Measurements from ENCODE around the gene HOXA11.

HOXA11 gene

GRCh38 chr7:27205325-27206280 lies 20.6 kb upstream of the HOXA11 start:
- no peak overlapping the region for H3K4me3 ChIP-seq (ENCODE audit: low read depth, low read length)
- TF ChIP-seq, protein P1, sequence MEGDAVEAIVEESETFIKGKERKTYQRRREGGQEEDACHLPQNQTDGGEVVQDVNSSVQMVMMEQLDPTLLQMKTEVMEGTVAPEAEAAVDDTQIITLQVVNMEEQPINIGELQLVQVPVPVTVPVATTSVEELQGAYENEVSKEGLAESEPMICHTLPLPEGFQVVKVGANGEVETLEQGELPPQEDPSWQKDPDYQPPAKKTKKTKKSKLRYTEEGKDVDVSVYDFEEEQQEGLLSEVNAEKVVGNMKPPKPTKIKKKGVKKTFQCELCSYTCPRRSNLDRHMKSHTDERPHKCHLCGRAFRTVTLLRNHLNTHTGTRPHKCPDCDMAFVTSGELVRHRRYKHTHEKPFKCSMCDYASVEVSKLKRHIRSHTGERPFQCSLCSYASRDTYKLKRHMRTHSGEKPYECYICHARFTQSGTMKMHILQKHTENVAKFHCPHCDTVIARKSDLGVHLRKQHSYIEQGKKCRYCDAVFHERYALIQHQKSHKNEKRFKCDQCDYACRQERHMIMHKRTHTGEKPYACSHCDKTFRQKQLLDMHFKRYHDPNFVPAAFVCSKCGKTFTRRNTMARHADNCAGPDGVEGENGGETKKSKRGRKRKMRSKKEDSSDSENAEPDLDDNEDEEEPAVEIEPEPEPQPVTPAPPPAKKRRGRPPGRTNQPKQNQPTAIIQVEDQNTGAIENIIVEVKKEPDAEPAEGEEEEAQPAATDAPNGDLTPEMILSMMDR (IDR thresholded peaks at IDR 0.05; ENCODE audit: control insufficient read depth, extremely low read depth, insufficient read depth), result no peak
- DNase-seq (ENCODE audit: low read depth), result no peak

- no peak overlapping the region for H3K4me3 ChIP-seq (ENCODE audit: low read depth, low read length)
- TF ChIP-seq, protein P1 (IDR thresholded peaks at IDR 0.05; ENCODE audit: control insufficient read depth, extremely low read depth, insufficient read depth), result no peak
- no peak for DNase-seq (ENCODE audit: low read depth)
These were observed 19.9 kb upstream of the HOXA11 start for GRCh38 chr7:27204851-27205322.

GRCh38 chr7:27203964-27204594 lies 19.0 kb upstream of the HOXA11 start:
- no peak overlapping the region for H3K4me3 ChIP-seq (ENCODE audit: low read depth, low read length)
- TF ChIP-seq, protein P1 (IDR thresholded peaks at IDR 0.05; ENCODE audit: control insufficient read depth, extremely low read depth, insufficient read depth), result no peak
- DNase-seq (ENCODE audit: low read depth), result no peak

GRCh38 chr7:27203365-27203953 lies 18.4 kb upstream of the HOXA11 start:
- no peak for DNase-seq (ENCODE audit: low read depth)
- TF ChIP-seq, protein P1 (IDR thresholded peaks at IDR 0.05; ENCODE audit: control insufficient read depth, extremely low read depth, insufficient read depth), result no peak
- H3K4me3 ChIP-seq (ENCODE audit: low read depth, low read length), result no peak overlapping the region

- TF ChIP-seq, protein P1 (IDR thresholded peaks at IDR 0.05; ENCODE audit: control insufficient read depth, extremely low read depth, insufficient read depth), result no peak
- H3K4me3 ChIP-seq (ENCODE audit: low read depth, low read length), result no peak overlapping the region
These were observed 17.8 kb upstream of the HOXA11 start for GRCh38 chr7:27202862-27203134.

DNA sequence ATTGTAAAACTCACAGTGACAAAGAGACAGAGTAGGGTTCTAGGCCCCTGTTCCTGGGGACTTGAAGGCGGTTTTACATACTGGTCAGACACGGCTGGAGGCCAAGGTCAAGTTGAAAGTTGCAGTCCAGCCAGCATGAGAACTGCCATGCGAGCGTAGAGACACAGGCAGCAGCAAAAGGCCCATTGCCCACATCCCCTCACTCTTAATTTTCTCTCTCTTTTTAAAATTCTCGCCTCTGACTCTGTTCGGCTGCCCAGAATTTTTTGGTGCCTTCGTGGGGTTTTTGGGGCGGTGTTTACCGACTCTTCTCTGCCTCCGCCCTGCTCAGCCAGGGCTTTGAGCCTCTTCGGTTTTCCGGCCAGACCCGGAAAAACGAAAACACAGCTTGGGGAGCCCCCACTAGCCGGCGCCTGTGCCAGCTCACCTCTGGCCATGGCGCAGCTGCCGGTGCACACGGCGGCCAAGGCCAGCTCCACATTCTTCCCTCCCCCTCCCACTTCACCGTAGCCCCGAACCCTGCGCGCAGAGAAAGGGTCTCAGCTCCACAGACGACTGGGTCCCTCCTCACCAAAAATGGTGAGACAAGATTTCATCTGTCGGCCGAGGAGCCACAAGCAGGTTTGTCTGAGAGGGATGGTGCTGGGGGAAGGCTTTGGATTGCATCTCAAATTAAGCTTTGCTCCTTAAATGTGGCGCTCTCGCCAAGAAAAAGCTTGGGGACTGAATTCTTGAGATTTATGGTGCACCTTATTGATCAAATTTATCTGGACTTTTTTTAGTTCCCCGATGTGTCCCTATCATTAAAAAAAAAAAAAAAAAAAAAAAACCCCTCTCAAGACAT lies 17.2 kb upstream of the HOXA11 start:
- DNase-seq (ENCODE audit: low read depth), result no peak
- no peak overlapping the region for H3K4me3 ChIP-seq (ENCODE audit: low read depth, low read length)
- TF ChIP-seq, protein P1 (IDR thresholded peaks at IDR 0.05; ENCODE audit: control insufficient read depth, extremely low read depth, insufficient read depth), result no peak

More at GRCh38 chr7:27202862-27203134, 17.8 kb upstream of the HOXA11 start:
- DNase-seq (ENCODE audit: low read depth), result no peak
